ENCODE measurements around the gene MCM6. TPM values are rescaled to one million over a fixed set of nuclear protein-coding genes. Genes with fewer than 3 reads are reported as not detected.

The MCM6 gene
- total and polyA plus RNA-seq, 12 donors = 1.6 to 9.4 (median 4.8) TPM

GRCh38 chr2:135829378-135830135 lies 46.7 kb downstream of the MCM6 start:
- intact Hi-C loops (cut with DNase I) = no loop called here
- Histone ChIP-seq H3K27me3 (no peaks in the 10 kb centered on the region), H3K4me1 (no peaks in the 10 kb centered on the region), H3K9me3 (no peaks in the 10 kb centered on the region), H3K4me3 (no peak overlapping the region), H3K36me3 (no peaks in the 10 kb centered on the region), H3K27ac (no peak overlapping the region)
- no peak for TF ChIP-seq CTCF (IDR thresholded peaks at IDR 0.05)
- 83 to 86% methylated on average over 13 of the region's 13 CpGs for WGBS, 2 donors
- ATAC-seq (no peak), DNase-seq (no peak)

- intact Hi-C loops (cut with DNase I) = no loop called here
- Histone ChIP-seq H3K4me3 (no peak overlapping the region), H3K27me3 (no peaks in the 10 kb centered on the region), H3K4me1 (no peaks in the 10 kb centered on the region), H3K36me3 (no peaks in the 10 kb centered on the region), H3K27ac (no peak overlapping the region), H3K9me3 (peaks cover 0 to 18% (median 0%) of the 10 kb centered on the region in 11 donors)
- no peak for TF ChIP-seq CTCF (IDR thresholded peaks at IDR 0.05)
- DNase-seq = no peak
- 94% methylated on average over 6 of the region's 6 CpGs for WGBS, 2 donors
- ATAC-seq = no peak
These were observed 49.7 kb downstream of the MCM6 start for GRCh38 chr2:135826544-135826943.

- no peak for DNase-seq
- intact Hi-C loops (cut with DNase I) = no loop called here
- Histone ChIP-seq H3K36me3 (no peaks in the 10 kb centered on the region), H3K9me3 (peaks cover 0 to 18% (median 0%) of the 10 kb centered on the region in 11 donors), H3K27me3 (peaks cover 0 to under 1% (median 0%) of the 10 kb centered on the region in 7 donors), H3K27ac (peak overlapping the region in 1 of 10 donors; percentile 28), H3K4me1 (no peaks in the 10 kb centered on the region), H3K4me3 (no peak overlapping the region)
- peak in 4 of 8 donors; percentile 20 to 76 (median 59) for ATAC-seq
- 50 to 53% methylated on average over 11 of the region's 11 CpGs for WGBS, 2 donors
- no peak for TF ChIP-seq CTCF (IDR thresholded peaks at IDR 0.05)
These were observed 50.6 kb downstream of the MCM6 start for GRCh38 chr2:135825550-135826176.

- H3K27ac ChIP-seq = peak overlapping the region in 1 of 10 donors; percentile 28
- peaks cover 0 to 18% (median 0%) of the 10 kb centered on the region in 11 donors for H3K9me3 ChIP-seq
- no peaks in the 10 kb centered on the region for H3K36me3 ChIP-seq
- intact Hi-C loops (cut with DNase I) = no loop called here
- no peak overlapping the region for H3K4me3 ChIP-seq
- no peak for TF ChIP-seq CTCF (IDR thresholded peaks at IDR 0.05)
- ATAC-seq = no peak
- H3K4me1 ChIP-seq = no peaks in the 10 kb centered on the region
- H3K27me3 ChIP-seq = peaks cover 0 to 5% (median 0%) of the 10 kb centered on the region in 7 donors
- no peak for DNase-seq
- 81 to 83% methylated on average over 9 of the region's 9 CpGs for WGBS, 2 donors
These were observed 51.1 kb downstream of the MCM6 start for GRCh38 chr2:135825131-135825530.
